Neural progenitor cell (in vitro differentiated cells): ENCODE results near the gene CBFA2T2.

Experiments
- EZH2 ChIP-seq: fragments of 200-600 bp; sonication (generic); IDR thresholded peaks from 2 replicates; pipeline ENCODE4 v1.6.1; 2017; ENCODE audit warnings: antibody characterized with exemption, mild to moderate bottlenecking, moderate library complexity
- EZH2phosphoT487 ChIP-seq: fragments of 200-600 bp; sonication (generic); IDR thresholded peaks from 2 replicates; pipeline ENCODE4 v1.6.1; 2017; ENCODE audit warnings: antibody characterized with exemption
- TF ChIP-seq, protein P1 (sequence below): fragments of 200-600 bp; sonication (generic); IDR thresholded peaks from 2 replicates; pipeline ENCODE4 v1.5.1; 2017; ENCODE audit warnings: antibody characterized with exemption, mild to moderate bottlenecking

DNA sequence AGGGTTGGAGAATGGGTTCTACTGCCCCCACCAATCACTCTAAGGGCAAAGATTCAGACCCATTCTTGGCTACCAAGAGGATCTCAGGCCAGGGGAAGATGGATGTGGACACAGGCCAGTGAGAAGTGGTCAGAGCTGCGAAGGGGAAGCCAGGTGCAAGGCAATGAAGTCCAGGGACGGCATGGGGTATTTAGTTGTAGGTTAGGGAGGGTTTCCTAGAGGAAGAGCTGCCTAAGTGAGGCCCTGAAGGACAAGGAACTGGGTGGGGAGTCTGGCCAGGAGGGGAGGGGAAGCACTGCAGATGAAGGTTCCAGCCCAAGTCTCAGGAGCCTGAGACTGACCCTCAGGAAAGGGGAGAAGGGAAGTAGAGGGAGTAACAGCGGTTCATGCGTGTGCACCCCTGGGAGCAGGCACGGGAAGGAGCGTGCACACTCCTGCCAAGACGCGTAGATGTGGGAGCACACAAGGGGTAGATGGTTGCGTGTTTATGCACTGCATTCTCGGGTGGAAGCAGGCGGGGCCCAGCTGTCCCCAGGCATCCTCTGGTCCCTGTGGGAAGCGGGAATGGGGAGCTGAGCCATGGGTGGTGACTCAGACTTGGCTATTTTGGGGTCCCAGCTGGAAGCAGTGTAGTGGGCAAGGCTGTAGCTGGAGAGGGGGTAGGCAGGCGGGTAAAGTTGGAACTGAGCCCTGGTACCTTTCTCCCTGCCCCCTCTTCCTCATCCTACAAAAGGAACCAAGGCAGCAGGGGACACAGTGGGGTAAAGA lies 180.2 kb downstream of the CBFA2T2 start:
- TF ChIP-seq, protein P1, sequence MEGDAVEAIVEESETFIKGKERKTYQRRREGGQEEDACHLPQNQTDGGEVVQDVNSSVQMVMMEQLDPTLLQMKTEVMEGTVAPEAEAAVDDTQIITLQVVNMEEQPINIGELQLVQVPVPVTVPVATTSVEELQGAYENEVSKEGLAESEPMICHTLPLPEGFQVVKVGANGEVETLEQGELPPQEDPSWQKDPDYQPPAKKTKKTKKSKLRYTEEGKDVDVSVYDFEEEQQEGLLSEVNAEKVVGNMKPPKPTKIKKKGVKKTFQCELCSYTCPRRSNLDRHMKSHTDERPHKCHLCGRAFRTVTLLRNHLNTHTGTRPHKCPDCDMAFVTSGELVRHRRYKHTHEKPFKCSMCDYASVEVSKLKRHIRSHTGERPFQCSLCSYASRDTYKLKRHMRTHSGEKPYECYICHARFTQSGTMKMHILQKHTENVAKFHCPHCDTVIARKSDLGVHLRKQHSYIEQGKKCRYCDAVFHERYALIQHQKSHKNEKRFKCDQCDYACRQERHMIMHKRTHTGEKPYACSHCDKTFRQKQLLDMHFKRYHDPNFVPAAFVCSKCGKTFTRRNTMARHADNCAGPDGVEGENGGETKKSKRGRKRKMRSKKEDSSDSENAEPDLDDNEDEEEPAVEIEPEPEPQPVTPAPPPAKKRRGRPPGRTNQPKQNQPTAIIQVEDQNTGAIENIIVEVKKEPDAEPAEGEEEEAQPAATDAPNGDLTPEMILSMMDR = no peak
- TF ChIP-seq EZH2 = no peak
- no peak for TF ChIP-seq EZH2phosphoT487
